ENCODE results near the gene BAAT.

The BAAT gene

GRCh38 chr9:101403516-101404285 is 18.9 kb upstream of the BAAT start:
- no peak for DNase-seq (ENCODE audit: extremely low read depth, insufficient read length)
- Histone ChIP-seq H3K36me3 (ENCODE audit: control insufficient read depth, insufficient read depth, low read length) (peaks cover 19% of the 10 kb centered on the region), H3K27me3 (replicated peaks; ENCODE audit: control insufficient read depth, insufficient read depth, low read length) (no peaks in the 10 kb centered on the region), H3K4me3 (replicated peaks; ENCODE audit: low read depth, low read length) (no peak overlapping the region)
- TF ChIP-seq CTCF (IDR thresholded peaks at IDR 0.05; ENCODE audit: insufficient read depth, low read length, poor library complexity, severe bottlenecking), result no peak

- no peaks in the 10 kb centered on the region for H3K27me3 ChIP-seq (replicated peaks; ENCODE audit: control insufficient read depth, insufficient read depth, low read length)
- H3K4me3 ChIP-seq (replicated peaks; ENCODE audit: low read depth, low read length), result peak overlapping the region; percentile 31; the same call in 1 of the 2 replicates
- no peak for TF ChIP-seq CTCF (IDR thresholded peaks at IDR 0.05; ENCODE audit: insufficient read depth, low read length, poor library complexity, severe bottlenecking)
- DNase-seq (ENCODE audit: extremely low read depth, insufficient read length), result no peak
- H3K36me3 ChIP-seq (ENCODE audit: control insufficient read depth, insufficient read depth, low read length), result peaks cover 9% of the 10 kb centered on the region
These were observed 15.3 kb upstream of the BAAT start for GRCh38 chr9:101400120-101400519.

- Histone ChIP-seq H3K4me3 (replicated peaks; ENCODE audit: low read depth, low read length) (peak overlapping the region; percentile 72), H3K36me3 (ENCODE audit: control insufficient read depth, insufficient read depth, low read length) (peaks cover 9% of the 10 kb centered on the region), H3K27me3 (replicated peaks; ENCODE audit: control insufficient read depth, insufficient read depth, low read length) (no peaks in the 10 kb centered on the region)
- DNase-seq (ENCODE audit: extremely low read depth, insufficient read length), result no peak
- no peak for TF ChIP-seq CTCF (IDR thresholded peaks at IDR 0.05; ENCODE audit: insufficient read depth, low read length, poor library complexity, severe bottlenecking)
These were observed 14.8 kb upstream of the BAAT start for GRCh38 chr9:101399643-101399970.

- TF ChIP-seq CTCF (IDR thresholded peaks at IDR 0.05; ENCODE audit: insufficient read depth, low read length, poor library complexity, severe bottlenecking), result no peak
- peaks cover 9% of the 10 kb centered on the region for H3K36me3 ChIP-seq (ENCODE audit: control insufficient read depth, insufficient read depth, low read length)
- DNase-seq (ENCODE audit: extremely low read depth, insufficient read length), result no peak
- H3K27me3 ChIP-seq (replicated peaks; ENCODE audit: control insufficient read depth, insufficient read depth, low read length), result no peaks in the 10 kb centered on the region
- H3K4me3 ChIP-seq (replicated peaks; ENCODE audit: low read depth, low read length), result peak overlapping the region; percentile 72
These were observed 14.3 kb upstream of the BAAT start for GRCh38 chr9:101398930-101399642.

- no peak for TF ChIP-seq CTCF (IDR thresholded peaks at IDR 0.05; ENCODE audit: insufficient read depth, low read length, poor library complexity, severe bottlenecking)
- H3K27me3 ChIP-seq (replicated peaks; ENCODE audit: control insufficient read depth, insufficient read depth, low read length), result no peaks in the 10 kb centered on the region
- peak; percentile 94 for DNase-seq (ENCODE audit: extremely low read depth, insufficient read length)
- peak within 1 kb of the TSS; percentile 92 for H3K4me3 ChIP-seq (replicated peaks; ENCODE audit: low read depth, low read length)
- peaks cover 11% of the 10 kb centered on the region for H3K36me3 ChIP-seq (ENCODE audit: control insufficient read depth, insufficient read depth, low read length)
These were observed 13.5 kb upstream of the BAAT start, which contains the start of the genes MRPL50 and ZNF189 for GRCh38 chr9:101398068-101398929. MRPL50 (minus strand) TSS chr9:101398618; CDS start chr9:101398592, 26 bp downstream. ZNF189 (plus strand) TSS chr9:101398851; CDS start chr9:101399157, 306 bp downstream.
